Fibroblast of the aortic adventitia (primary cell): ENCODE measurements around the gene PSENEN. TPM values are rescaled to one million over a fixed set of nuclear protein-coding genes. Genes with fewer than 3 reads are reported as not detected.
A peak's percentile ranks its signal among the peaks of the same experiment; 100 is the strongest.

Source experiments
- DNase-seq: peaks from one replicate; pipeline ENCODE4 v3.0.0-alpha.2; 2010; ENCODE audit warnings: low read depth
- H3K4me3 ChIP-seq: 2 replicates; pipeline ENCODE4 v1.5.1; 2011; ENCODE audit warnings: low read depth, mild to moderate bottlenecking, control low read depth, low read length, moderate library complexity
- CTCF ChIP-seq: IDR thresholded peaks from 2 replicates; pipeline ENCODE4 v1.5.1; 2011; ENCODE audit warnings: mild to moderate bottlenecking, low read length, control low read depth, inconsistent platforms; ENCODE audit not compliant: insufficient read depth
- total RNA-seq: library from RNA; depleted of rRNA; stranded (reverse); fragments of >200 nt; gene quantifications from 2 replicates; pipeline ENCODE4 v1.2.3, GENCODE V29; 2012; ENCODE audit warnings: low replicate concordance

PSENEN gene
- total RNA-seq, 1 donor, result 19.5 TPM

DNA sequence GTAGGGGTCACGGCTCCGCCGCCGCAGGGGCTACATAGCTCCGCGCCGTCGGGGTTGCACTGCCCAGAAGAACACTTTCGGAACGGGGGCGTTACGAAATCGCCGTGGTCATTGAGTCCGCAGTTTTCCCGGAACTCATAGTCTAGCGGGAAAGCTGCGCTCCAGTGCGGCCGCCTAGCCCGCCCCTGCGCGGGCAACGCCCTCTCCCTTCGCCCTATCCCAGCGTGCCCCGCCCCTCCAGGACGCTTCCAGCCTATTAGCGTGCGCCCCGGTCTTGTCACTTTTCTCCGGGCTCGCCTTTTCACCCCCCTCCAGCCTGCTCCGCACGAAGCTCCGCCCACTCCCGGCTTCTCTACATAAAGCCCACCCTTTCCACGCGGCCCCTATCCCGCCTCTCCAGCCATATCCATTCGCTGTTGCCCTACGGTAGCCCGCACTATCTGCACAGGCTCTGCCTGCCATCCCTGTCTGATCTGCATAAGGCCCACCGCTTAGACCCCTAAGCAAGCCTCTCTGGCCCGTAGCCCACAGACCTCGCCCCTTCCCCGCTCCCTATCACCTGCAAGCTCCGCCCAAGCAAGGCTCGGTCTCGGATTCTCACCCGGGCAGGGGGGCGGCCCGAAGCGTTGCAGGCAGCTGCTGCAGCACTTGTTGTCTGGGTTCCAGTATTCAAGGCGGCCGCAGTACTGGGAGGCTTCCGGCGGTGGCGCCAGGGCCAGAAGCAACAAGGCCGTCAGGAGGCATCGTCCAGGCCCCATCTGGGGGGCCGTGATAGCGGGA is 4.8 kb upstream of the PSENEN start:
- peak; percentile 23 for TF ChIP-seq CTCF
- peak; percentile 94 for DNase-seq
- peak overlapping the region; percentile 71 for H3K4me3 ChIP-seq

GRCh38 chr19:35741203-35741515 is 4.3 kb upstream of the PSENEN start:
- DNase-seq, result no peak
- H3K4me3 ChIP-seq, result peak overlapping the region; percentile 71
- peak; percentile 0 for TF ChIP-seq CTCF

DNA sequence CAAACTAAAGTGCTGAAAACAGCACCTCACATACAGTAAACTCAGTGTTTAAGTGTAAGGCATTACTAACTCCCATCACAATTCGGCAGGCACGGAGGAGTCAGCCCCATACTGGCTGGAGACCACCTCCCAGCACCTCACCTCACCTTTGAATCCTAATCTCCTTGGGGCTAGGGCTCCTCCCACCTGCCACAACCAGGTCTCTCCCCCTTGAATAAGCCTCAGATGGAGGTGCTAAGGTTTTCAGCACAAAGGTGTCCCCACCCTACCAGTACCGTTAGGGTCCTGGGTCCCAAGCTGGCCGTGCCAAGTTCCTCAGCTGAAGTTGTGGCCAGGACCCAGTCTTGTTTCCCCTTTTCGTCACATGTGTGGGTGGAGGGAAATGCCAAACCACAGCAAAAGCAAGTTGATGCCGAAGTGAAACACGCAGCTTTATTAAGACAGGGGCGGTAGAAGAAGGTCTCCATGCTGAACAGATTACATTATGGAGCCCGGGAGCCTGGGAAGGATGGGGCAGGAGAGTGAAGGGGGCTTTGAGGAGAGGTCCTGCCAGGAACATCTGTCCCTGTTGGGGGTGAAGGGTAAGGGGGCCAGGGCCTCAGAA is 3.2 kb upstream of the PSENEN start, which contains the start of gene IGFLR1:
Gene IGFLR1, minus strand, starts transcription at position 332 of the 604 bp plus-strand sequence. CDS start 1,272 bp downstream, outside the sequence.
- TF ChIP-seq CTCF, result no peak
- no peak for DNase-seq
- no peak within 1 kb of the TSS for H3K4me3 ChIP-seq

DNA sequence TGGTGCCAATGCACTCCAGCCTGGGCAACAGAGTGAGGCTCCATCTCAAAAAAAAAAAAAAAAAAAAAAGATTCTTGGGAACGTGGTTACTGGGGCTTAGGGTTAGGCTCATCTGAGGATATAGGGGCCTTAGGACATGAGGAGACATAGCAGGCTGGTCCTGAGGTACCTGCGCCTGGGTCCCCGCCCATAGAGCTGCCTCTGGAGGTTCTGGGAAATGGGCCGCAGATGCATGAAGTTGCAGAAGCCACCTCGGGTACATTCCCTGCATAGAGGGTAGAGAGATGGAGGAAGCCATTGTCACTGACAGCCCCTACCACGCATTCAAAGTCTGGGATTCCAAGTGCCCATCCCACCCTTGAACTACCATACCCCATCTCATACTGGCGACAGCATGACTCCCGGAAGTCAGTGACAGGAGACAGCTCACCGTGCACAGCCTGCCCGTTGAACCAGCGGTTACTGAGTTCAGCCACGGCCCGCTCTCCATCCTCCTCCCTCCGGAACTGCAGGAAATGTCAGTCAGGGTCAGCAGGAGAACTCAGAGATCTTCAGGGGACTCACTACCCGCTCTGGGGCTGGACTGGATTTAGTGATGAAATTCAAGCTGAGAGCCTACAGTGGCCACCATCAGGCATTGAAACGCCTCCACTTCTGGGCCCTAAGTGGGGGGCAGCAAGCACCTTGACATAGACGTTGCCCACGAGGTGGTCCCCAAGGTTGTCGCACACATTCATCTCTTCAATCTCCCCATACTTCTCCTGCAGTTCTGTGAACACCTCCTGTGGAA is 1.6 kb upstream of the PSENEN start:
- DNase-seq, result no peak

DNA sequence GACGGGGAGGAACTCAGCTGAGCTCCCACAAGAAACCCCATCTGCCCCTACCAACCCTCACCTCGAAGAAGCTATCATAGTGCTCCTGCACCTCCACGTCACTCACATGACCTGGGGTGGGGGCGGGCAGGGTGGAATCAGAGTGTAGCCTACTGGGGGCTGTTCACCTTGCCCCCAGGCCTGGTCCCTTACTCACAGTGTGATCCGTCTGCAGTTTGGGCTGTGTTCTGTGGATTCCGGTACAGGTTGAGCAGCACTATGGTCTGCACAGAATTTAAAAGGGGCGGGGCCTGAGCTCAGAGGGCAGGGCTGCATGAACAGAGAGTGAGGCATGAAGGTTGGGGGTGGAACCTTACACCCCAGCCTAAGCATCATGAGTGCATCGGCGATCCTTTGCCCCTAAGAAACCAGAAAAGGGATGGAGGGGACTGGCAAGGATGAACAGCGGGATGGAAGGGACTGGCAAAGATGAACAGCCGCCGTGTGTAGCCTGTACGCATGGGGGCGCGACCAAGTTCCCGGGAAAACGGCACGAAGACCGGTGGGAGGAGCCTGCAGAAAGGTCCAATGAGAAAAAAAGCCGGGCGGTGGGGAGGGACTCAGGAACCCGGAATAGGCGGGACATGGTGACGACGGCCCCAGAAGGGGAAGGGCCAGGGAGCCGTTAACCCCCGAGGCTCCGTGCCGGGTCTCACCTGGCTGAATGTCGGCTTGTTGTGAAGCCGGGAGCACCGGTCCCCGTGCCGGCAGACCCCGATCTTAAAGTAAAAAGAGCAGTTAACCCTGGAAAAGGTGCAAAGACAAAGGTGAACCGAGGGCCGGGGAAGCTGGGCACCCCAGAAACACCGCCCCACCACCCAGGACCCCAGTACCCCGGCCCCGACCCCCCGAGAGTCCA is 772 bp upstream of the PSENEN start:
- TF ChIP-seq CTCF, result peak; percentile 54
- peak; percentile 95 for DNase-seq
- peak overlapping the region; percentile 81 for H3K4me3 ChIP-seq

More for the DNA sequence above, 1.6 kb upstream of the PSENEN start:
- TF ChIP-seq CTCF, result no peak
- no peak overlapping the region for H3K4me3 ChIP-seq

- DNase-seq, result no peak
- no peak for TF ChIP-seq CTCF
- peak overlapping the region; percentile 66 for H3K4me3 ChIP-seq
Measured at GRCh38 chr19:35746087-35746462, 624 bp downstream of the PSENEN start.
